ENCODE results near the gene LMNTD1. TPM values are rescaled to one million over a fixed set of nuclear protein-coding genes. Genes with fewer than 3 reads are reported as not detected.

The LMNTD1 gene
- total and polyA plus RNA-seq, 9 donors, result 0.27 to 23.4 (median 0.46) TPM; not detected in 5

DNA sequence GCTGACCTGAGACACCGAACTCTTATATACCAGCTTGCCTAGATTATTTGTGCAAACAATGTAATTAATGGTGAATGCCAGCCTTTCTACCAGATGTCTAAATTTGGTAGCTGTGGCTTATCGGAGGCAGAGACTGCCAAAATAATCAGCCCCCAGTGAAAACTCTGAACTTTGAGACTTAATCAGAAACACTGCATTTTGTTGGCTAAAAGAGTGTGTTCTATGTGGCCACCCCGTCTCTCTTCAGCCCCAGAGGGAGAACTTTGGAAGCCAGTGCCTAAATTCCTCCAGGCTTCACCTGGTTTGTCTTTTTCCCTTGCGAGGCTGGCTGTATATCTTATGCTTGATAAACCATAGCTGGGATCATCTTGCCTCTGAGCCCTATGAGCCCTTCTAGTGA is 90.1 kb downstream of the LMNTD1 start:
- TF ChIP-seq POLR2A (IDR thresholded peaks at IDR 0.05) (no peak), EP300 (IDR thresholded peaks at IDR 0.05) (no peak)
- TF ChIP-seq, protein P1, sequence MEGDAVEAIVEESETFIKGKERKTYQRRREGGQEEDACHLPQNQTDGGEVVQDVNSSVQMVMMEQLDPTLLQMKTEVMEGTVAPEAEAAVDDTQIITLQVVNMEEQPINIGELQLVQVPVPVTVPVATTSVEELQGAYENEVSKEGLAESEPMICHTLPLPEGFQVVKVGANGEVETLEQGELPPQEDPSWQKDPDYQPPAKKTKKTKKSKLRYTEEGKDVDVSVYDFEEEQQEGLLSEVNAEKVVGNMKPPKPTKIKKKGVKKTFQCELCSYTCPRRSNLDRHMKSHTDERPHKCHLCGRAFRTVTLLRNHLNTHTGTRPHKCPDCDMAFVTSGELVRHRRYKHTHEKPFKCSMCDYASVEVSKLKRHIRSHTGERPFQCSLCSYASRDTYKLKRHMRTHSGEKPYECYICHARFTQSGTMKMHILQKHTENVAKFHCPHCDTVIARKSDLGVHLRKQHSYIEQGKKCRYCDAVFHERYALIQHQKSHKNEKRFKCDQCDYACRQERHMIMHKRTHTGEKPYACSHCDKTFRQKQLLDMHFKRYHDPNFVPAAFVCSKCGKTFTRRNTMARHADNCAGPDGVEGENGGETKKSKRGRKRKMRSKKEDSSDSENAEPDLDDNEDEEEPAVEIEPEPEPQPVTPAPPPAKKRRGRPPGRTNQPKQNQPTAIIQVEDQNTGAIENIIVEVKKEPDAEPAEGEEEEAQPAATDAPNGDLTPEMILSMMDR (IDR thresholded peaks at IDR 0.05), result no peak
- H3K27ac ChIP-seq, result no peak overlapping the region

DNA sequence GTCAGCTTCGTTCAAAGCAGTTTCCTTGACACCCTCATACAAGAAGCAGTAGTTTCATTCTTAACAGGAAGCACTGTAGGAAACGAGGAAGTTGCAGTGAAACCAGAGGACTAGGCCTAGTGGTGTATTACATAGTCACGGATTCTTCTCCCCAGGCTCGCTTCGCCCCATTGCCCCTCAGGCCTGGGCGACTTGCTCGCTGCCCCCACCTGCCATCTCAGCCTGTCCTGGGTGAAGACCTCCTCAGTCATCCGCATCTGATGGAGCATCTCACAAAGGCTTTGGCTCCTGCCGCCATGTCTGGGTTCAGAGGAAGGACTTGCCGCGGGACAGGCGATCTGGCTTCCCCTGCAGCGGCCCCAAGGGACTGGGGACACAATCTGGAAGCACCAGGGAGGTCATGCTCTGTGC is 93.5 kb downstream of the LMNTD1 start:
- Histone ChIP-seq H3K4me1 (ENCODE audit: insufficient read depth) (no peaks in the 10 kb centered on the region), H3K4me3 (no peak overlapping the region), H3K9me3 (no peaks in the 10 kb centered on the region), H3K27me3 (no peaks in the 10 kb centered on the region), H3K36me3 (no peaks in the 10 kb centered on the region), H3K27ac (no peak overlapping the region)
- WGBS, 3 donors, result 90 to 94% (median 91%) methylated on average over 13 of the region's 13 CpGs
- intact Hi-C loops (cut with DNase I), result no loop called here
- no peak for DNase-seq
- TF ChIP-seq EP300 (IDR thresholded peaks at IDR 0.05) (no peak), POLR2A (IDR thresholded peaks at IDR 0.05) (no peak)
- TF ChIP-seq, protein P1 (IDR thresholded peaks at IDR 0.05), result no peak

More for the DNA sequence above, 90.1 kb downstream of the LMNTD1 start:
- no peak overlapping the region for H3K4me3 ChIP-seq
- H3K36me3 ChIP-seq, result no peaks in the 10 kb centered on the region
- 72 to 76% (median 73%) methylated on average over 4 of the region's 4 CpGs for WGBS, 3 donors
- no peaks in the 10 kb centered on the region for H3K9me3 ChIP-seq
- no peak for DNase-seq
- no peaks in the 10 kb centered on the region for H3K4me1 ChIP-seq (ENCODE audit: insufficient read depth)
- intact Hi-C loops (cut with DNase I), result no loop called here
- no peaks in the 10 kb centered on the region for H3K27me3 ChIP-seq

DNA sequence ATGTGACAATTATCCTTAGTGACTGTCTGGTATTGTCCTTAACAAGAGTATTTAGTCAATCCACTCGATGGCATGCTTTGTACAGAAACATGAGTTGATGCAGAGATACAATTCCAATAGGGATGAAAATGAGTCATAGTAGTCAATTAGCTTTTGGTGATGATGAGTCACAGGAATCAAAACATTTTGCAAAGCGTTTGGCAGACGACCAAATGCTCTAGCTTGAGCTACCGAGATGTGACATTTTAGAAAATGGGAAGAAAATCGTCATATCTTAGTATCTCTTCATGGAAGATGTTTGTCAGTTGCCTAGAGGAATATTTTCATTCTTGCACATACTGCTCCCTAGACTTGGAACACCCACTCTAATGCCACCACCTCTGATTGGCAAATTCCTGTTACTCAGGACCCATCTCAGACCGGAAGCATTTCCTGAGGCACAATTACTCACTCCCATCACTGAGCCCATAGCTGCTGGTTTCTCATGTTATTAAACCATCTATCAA is 95.0 kb downstream of the LMNTD1 start:
- Histone ChIP-seq H3K9me3 (no peaks in the 10 kb centered on the region), H3K27ac (no peak overlapping the region), H3K27me3 (no peaks in the 10 kb centered on the region), H3K36me3 (no peaks in the 10 kb centered on the region), H3K4me3 (no peak overlapping the region), H3K4me1 (ENCODE audit: insufficient read depth) (no peaks in the 10 kb centered on the region)
- intact Hi-C loops (cut with DNase I), result no loop called here
- TF ChIP-seq EP300 (IDR thresholded peaks at IDR 0.05), result no peak
- TF ChIP-seq, protein P1 (IDR thresholded peaks at IDR 0.05), result no peak
- no peak for TF ChIP-seq POLR2A (IDR thresholded peaks at IDR 0.05)
- 26 to 50% (median 33%) methylated on average over 6 of the region's 6 CpGs for WGBS, 3 donors
- no peak for DNase-seq

DNA sequence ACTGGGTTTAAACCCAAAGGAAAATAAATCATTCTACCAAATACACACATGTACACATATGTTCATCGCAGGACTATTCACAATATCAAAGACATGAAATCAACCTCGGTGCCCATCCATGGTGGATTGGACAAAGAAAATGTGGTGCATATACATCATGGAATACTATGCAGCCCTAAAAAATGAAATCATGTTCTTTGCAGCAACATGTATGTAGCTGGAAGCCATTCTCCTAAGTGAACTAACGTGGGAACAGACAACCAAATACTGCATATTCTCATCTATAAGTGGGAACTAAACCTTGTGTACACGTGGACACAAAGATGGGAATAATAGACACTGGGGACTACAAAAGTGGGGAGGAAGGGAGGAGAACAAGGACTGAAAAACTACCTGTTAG is 96.6 kb downstream of the LMNTD1 start:
- Histone ChIP-seq H3K36me3 (no peaks in the 10 kb centered on the region), H3K9me3 (no peaks in the 10 kb centered on the region), H3K27ac (no peak overlapping the region), H3K4me3 (no peak overlapping the region), H3K4me1 (ENCODE audit: insufficient read depth) (no peaks in the 10 kb centered on the region), H3K27me3 (no peaks in the 10 kb centered on the region)
- 88 to 94% (median 91%) methylated on average over 4 of the region's 4 CpGs for WGBS, 3 donors
- TF ChIP-seq, protein P1 (IDR thresholded peaks at IDR 0.05), result no peak
- TF ChIP-seq EP300 (IDR thresholded peaks at IDR 0.05) (no peak), POLR2A (IDR thresholded peaks at IDR 0.05) (no peak)
- no peak for DNase-seq
- intact Hi-C loops (cut with DNase I), result no loop called here
